ENCODE data around the gene ARHGAP24. TPM values are rescaled to one million over a fixed set of nuclear protein-coding genes. Genes with fewer than 3 reads are reported as not detected.

The ARHGAP24 gene
- total RNA-seq, 2 experiments from 2014 or later: 0.30 to 0.53 TPM

- no peak overlapping the region for H3K4me3 ChIP-seq (ENCODE audit: low read length)
- H3K4me1 ChIP-seq (ENCODE audit: insufficient read depth, low read length): no peaks in the 10 kb centered on the region
- TF ChIP-seq CTCF (IDR thresholded peaks at IDR 0.05): no peak
- intact Hi-C loops (cut with DNase I, micrococcal nuclease): no loop called here
- H3K36me3 ChIP-seq (ENCODE audit: insufficient read depth, low read length): no peaks in the 10 kb centered on the region
- Mint-ChIP-seq H3K27me3 (no peaks in the 10 kb centered on the region), H3K4me3 (no peak overlapping the region), H3K36me3 (ENCODE audit: low read depth) (no peaks in the 10 kb centered on the region), H3K9me3 (peaks cover 5% of the 10 kb centered on the region), H3K27ac (no peak overlapping the region), H3K4me1 (ENCODE audit: low read depth) (no peaks in the 10 kb centered on the region)
- POLR2A ChIA-PET: no interaction called here
- H3K9me3 ChIP-seq (ENCODE audit: control insufficient read depth in 1 of 2, insufficient read depth in 1 of 2, low read length in 2 of 2): peaks cover 0 to 3% of the 10 kb centered on the region in 2 experiments
- CTCF ChIA-PET: no interaction called here
- ATAC-seq (ENCODE audit: poor library complexity) (no peak), DNase-seq (no peak)
- no peaks in the 10 kb centered on the region for H3K27me3 ChIP-seq (ENCODE audit: control insufficient read depth in 1 of 2, insufficient read depth in 2 of 2, low read length in 2 of 2)
- H3K27ac ChIP-seq (ENCODE audit: low read depth in 1 of 2, low read length in 2 of 2): no peak overlapping the region
These were observed 113.0 kb downstream of the ARHGAP24 start for GRCh38 chr4:85587952-85588351.

- CTCF ChIA-PET: no interaction called here
These were observed 116.6 kb downstream of the ARHGAP24 start for GRCh38 chr4:85591406-85592098.

DNA sequence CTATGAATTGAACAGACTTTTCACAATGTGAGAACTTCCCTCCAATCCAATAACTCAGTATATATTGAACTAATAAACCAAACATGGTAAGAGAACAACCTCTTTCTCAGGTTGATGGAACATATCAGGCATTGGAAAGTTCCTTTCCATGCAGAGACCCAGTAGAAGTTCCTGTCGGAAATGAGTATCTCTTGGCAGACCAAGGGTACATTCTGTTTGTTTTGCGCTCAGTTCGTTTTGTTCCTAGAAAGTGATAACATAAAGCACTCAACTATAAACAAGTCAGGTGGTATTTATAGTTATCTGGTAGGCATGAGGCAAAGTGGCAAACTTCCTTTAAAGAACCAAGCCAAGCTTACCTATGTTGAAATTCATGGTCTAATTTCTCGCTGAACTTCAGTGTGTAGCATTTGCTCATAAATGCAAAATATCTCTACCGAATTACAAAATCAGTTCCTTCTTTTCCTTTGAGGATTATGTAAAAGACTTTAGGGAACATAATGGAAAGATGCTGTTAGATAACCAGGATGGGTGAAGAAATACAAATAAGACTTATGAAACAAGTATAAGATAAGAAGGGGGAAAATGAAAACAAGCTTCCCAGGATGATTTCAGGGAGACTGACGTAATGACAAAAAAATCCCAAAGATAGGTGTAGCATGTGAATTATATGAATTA lies 120.3 kb downstream of the ARHGAP24 start:
- Mint-ChIP-seq H3K36me3 (ENCODE audit: low read depth) (no peaks in the 10 kb centered on the region), H3K9me3 (peaks cover 3% of the 10 kb centered on the region), H3K27ac (no peak overlapping the region), H3K4me1 (ENCODE audit: low read depth) (no peaks in the 10 kb centered on the region), H3K27me3 (no peaks in the 10 kb centered on the region), H3K4me3 (no peak overlapping the region)
- H3K9me3 ChIP-seq (ENCODE audit: control insufficient read depth in 1 of 2, insufficient read depth in 1 of 2, low read length in 2 of 2): no peaks in the 10 kb centered on the region
- no peak for TF ChIP-seq CTCF (IDR thresholded peaks at IDR 0.05)
- no peak for ATAC-seq (ENCODE audit: poor library complexity)
- CTCF ChIA-PET: no interaction called here
- no peaks in the 10 kb centered on the region for H3K4me1 ChIP-seq (ENCODE audit: insufficient read depth, low read length)
- POLR2A ChIA-PET: no interaction called here
- no peaks in the 10 kb centered on the region for H3K36me3 ChIP-seq (ENCODE audit: insufficient read depth, low read length)
- DNase-seq: no peak
- H3K27me3 ChIP-seq (ENCODE audit: control insufficient read depth in 1 of 2, insufficient read depth in 2 of 2, low read length in 2 of 2): no peaks in the 10 kb centered on the region
- intact Hi-C loops (cut with DNase I, micrococcal nuclease): no loop called here
- H3K4me3 ChIP-seq (ENCODE audit: low read length): no peak overlapping the region
- H3K27ac ChIP-seq (ENCODE audit: low read depth in 1 of 2, low read length in 2 of 2): no peak overlapping the region

More at GRCh38 chr4:85591406-85592098, 116.6 kb downstream of the ARHGAP24 start:
- Histone ChIP-seq H3K27me3 (ENCODE audit: control insufficient read depth in 1 of 2, insufficient read depth in 2 of 2, low read length in 2 of 2) (no peaks in the 10 kb centered on the region), H3K4me3 (ENCODE audit: low read length) (no peak overlapping the region), H3K9me3 (ENCODE audit: control insufficient read depth in 1 of 2, insufficient read depth in 1 of 2, low read length in 2 of 2) (peaks cover 0 to under 1% of the 10 kb centered on the region in 2 experiments), H3K36me3 (ENCODE audit: insufficient read depth, low read length) (no peaks in the 10 kb centered on the region), H3K4me1 (ENCODE audit: insufficient read depth, low read length) (no peaks in the 10 kb centered on the region), H3K27ac (ENCODE audit: low read depth in 1 of 2, low read length in 2 of 2) (no peak overlapping the region)
- Mint-ChIP-seq H3K9me3 (peaks cover 5% of the 10 kb centered on the region), H3K27ac (no peak overlapping the region), H3K36me3 (ENCODE audit: low read depth) (no peaks in the 10 kb centered on the region), H3K4me3 (no peak overlapping the region), H3K4me1 (ENCODE audit: low read depth) (no peaks in the 10 kb centered on the region), H3K27me3 (no peaks in the 10 kb centered on the region)
- intact Hi-C loops (cut with DNase I, micrococcal nuclease): no loop called here
- POLR2A ChIA-PET: no interaction called here
- no peak for TF ChIP-seq CTCF (IDR thresholded peaks at IDR 0.05)
- DNase-seq (no peak), ATAC-seq (ENCODE audit: poor library complexity) (no peak)

Measured in CD4-positive, alpha-beta T cell (primary cell).